ENCODE data around the gene HS3ST3B1. TPM values are rescaled to one million over a fixed set of nuclear protein-coding genes. Genes with fewer than 3 reads are reported as not detected.

The HS3ST3B1 gene
- total RNA-seq, 1 experiment from 2014 or later = 22.3 TPM

DNA sequence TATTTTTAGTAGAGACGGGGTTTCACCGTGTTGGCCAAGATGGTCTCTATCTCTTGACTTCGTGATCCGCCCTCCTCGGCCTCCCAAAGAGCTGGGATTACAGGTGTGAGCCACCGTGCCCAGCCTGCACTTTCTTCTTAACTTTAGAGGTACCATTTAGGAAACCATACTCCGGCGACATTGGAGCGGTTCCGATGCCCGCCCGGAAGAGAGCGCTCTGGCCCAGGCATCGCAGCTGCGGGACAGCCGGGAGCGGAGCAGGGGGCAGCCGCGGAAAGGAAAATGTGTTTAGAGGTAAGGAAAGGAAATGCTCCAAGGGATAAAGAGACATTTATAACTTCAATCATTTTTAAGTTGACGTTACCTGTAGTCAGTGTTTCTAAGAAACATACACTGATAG lies 6.0 kb upstream of the HS3ST3B1 start:
- no peak for DNase-seq (ENCODE audit: low spot score)
- no peak for ATAC-seq
- peaks cover 62% of the 10 kb centered on the region for H3K27me3 Mint-ChIP-seq (ENCODE audit: low read depth)
- no peak overlapping the region for H3K4me3 Mint-ChIP-seq
- no peak for TF ChIP-seq MXD4 (CRISPR knock-in tag; IDR thresholded peaks at IDR 0.05; ENCODE audit: borderline replicate concordance)
- ChIA-PET POLR2A (no interaction called here), CTCF (no interaction called here)
- H3K4me1 Mint-ChIP-seq = peaks cover 33% of the 10 kb centered on the region
- H3K36me3 Mint-ChIP-seq = peaks cover 7% of the 10 kb centered on the region; the same call in 1 of the 2 replicates
- H3K9me3 Mint-ChIP-seq = peaks cover 14% of the 10 kb centered on the region
- H3K27ac Mint-ChIP-seq = no peak overlapping the region

DNA sequence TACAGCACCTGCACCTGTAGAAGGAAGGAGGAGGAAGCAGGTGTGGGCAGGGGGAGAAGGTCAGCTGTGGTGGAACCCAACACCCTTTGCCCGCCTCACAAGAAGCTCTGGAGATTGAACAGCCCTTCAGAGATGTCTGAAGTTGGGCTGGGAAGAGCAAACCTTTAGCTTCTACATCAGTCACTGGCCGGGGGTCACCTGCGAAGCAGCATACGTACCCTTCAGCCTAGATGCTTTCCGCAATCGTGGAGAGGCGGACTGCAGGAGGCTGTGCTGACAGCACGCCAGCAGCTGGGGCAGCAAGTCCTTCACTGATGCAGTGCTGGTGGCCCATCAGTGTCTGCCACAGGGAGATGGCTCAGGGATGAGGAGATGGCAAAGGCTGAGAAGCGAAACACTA lies 5.2 kb upstream of the HS3ST3B1 start:
- no peak for DNase-seq (ENCODE audit: low spot score)
- ChIA-PET POLR2A (no interaction called here), CTCF (interaction anchor here (0.7 to 1.0 kb wide), 2 partner anchors 8 to 230 kb away, joined by 4 to 5 read pairs; no protein-coding TSS in a partner anchor)
- peaks cover 9% of the 10 kb centered on the region for H3K9me3 Mint-ChIP-seq
- no peak overlapping the region; the same call in 1 of the 2 replicates for H3K4me3 Mint-ChIP-seq
- TF ChIP-seq ZNF219 (CRISPR knock-in tag; IDR thresholded peaks at IDR 0.05; ENCODE audit: borderline replicate concordance) = no peak
- TF ChIP-seq NR3C1 (CRISPR knock-in tag; conservative IDR thresholded peaks at IDR 0.05; ENCODE audit: low read depth) = no peak
- TF ChIP-seq NFE2L1 (CRISPR knock-in tag; IDR thresholded peaks at IDR 0.05) = no peak
- TF ChIP-seq, protein P1, sequence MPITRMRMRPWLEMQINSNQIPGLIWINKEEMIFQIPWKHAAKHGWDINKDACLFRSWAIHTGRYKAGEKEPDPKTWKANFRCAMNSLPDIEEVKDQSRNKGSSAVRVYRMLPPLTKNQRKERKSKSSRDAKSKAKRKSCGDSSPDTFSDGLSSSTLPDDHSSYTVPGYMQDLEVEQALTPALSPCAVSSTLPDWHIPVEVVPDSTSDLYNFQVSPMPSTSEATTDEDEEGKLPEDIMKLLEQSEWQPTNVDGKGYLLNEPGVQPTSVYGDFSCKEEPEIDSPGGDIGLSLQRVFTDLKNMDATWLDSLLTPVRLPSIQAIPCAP (CRISPR knock-in tag; IDR thresholded peaks at IDR 0.05) = no peak
- TF ChIP-seq, protein P2, sequence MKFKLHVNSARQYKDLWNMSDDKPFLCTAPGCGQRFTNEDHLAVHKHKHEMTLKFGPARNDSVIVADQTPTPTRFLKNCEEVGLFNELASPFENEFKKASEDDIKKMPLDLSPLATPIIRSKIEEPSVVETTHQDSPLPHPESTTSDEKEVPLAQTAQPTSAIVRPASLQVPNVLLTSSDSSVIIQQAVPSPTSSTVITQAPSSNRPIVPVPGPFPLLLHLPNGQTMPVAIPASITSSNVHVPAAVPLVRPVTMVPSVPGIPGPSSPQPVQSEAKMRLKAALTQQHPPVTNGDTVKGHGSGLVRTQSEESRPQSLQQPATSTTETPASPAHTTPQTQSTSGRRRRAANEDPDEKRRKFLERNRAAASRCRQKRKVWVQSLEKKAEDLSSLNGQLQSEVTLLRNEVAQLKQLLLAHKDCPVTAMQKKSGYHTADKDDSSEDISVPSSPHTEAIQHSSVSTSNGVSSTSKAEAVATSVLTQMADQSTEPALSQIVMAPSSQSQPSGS (CRISPR knock-in tag; IDR thresholded peaks at IDR 0.05; ENCODE audit: borderline replicate concordance, low read depth) = no peak
- TF ChIP-seq NFYB (CRISPR knock-in tag; conservative IDR thresholded peaks at IDR 0.05; ENCODE audit: low read depth) = no peak
- no peak for TF ChIP-seq OVOL2 (CRISPR knock-in tag; IDR thresholded peaks at IDR 0.05; ENCODE audit: borderline replicate concordance)
- TF ChIP-seq, protein P3, sequence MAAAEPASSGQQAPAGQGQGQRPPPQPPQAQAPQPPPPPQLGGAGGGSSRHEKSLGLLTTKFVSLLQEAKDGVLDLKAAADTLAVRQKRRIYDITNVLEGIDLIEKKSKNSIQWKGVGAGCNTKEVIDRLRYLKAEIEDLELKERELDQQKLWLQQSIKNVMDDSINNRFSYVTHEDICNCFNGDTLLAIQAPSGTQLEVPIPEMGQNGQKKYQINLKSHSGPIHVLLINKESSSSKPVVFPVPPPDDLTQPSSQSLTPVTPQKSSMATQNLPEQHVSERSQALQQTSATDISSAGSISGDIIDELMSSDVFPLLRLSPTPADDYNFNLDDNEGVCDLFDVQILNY (CRISPR knock-in tag; IDR thresholded peaks at IDR 0.05) = no peak
- TF ChIP-seq, protein P4, sequence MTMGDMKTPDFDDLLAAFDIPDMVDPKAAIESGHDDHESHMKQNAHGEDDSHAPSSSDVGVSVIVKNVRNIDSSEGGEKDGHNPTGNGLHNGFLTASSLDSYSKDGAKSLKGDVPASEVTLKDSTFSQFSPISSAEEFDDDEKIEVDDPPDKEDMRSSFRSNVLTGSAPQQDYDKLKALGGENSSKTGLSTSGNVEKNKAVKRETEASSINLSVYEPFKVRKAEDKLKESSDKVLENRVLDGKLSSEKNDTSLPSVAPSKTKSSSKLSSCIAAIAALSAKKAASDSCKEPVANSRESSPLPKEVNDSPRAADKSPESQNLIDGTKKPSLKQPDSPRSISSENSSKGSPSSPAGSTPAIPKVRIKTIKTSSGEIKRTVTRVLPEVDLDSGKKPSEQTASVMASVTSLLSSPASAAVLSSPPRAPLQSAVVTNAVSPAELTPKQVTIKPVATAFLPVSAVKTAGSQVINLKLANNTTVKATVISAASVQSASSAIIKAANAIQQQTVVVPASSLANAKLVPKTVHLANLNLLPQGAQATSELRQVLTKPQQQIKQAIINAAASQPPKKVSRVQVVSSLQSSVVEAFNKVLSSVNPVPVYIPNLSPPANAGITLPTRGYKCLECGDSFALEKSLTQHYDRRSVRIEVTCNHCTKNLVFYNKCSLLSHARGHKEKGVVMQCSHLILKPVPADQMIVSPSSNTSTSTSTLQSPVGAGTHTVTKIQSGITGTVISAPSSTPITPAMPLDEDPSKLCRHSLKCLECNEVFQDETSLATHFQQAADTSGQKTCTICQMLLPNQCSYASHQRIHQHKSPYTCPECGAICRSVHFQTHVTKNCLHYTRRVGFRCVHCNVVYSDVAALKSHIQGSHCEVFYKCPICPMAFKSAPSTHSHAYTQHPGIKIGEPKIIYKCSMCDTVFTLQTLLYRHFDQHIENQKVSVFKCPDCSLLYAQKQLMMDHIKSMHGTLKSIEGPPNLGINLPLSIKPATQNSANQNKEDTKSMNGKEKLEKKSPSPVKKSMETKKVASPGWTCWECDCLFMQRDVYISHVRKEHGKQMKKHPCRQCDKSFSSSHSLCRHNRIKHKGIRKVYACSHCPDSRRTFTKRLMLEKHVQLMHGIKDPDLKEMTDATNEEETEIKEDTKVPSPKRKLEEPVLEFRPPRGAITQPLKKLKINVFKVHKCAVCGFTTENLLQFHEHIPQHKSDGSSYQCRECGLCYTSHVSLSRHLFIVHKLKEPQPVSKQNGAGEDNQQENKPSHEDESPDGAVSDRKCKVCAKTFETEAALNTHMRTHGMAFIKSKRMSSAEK (CRISPR knock-in tag; IDR thresholded peaks at IDR 0.05; ENCODE audit: borderline replicate concordance) = no peak
- TF ChIP-seq, protein P5, sequence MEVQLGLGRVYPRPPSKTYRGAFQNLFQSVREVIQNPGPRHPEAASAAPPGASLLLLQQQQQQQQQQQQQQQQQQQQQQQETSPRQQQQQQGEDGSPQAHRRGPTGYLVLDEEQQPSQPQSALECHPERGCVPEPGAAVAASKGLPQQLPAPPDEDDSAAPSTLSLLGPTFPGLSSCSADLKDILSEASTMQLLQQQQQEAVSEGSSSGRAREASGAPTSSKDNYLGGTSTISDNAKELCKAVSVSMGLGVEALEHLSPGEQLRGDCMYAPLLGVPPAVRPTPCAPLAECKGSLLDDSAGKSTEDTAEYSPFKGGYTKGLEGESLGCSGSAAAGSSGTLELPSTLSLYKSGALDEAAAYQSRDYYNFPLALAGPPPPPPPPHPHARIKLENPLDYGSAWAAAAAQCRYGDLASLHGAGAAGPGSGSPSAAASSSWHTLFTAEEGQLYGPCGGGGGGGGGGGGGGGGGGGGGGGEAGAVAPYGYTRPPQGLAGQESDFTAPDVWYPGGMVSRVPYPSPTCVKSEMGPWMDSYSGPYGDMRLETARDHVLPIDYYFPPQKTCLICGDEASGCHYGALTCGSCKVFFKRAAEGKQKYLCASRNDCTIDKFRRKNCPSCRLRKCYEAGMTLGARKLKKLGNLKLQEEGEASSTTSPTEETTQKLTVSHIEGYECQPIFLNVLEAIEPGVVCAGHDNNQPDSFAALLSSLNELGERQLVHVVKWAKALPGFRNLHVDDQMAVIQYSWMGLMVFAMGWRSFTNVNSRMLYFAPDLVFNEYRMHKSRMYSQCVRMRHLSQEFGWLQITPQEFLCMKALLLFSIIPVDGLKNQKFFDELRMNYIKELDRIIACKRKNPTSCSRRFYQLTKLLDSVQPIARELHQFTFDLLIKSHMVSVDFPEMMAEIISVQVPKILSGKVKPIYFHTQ (CRISPR knock-in tag; IDR thresholded peaks at IDR 0.05) = no peak
- no peak for TF ChIP-seq TCF7 (CRISPR knock-in tag; IDR thresholded peaks at IDR 0.05; ENCODE audit: low read depth)
- TF ChIP-seq, protein P6, sequence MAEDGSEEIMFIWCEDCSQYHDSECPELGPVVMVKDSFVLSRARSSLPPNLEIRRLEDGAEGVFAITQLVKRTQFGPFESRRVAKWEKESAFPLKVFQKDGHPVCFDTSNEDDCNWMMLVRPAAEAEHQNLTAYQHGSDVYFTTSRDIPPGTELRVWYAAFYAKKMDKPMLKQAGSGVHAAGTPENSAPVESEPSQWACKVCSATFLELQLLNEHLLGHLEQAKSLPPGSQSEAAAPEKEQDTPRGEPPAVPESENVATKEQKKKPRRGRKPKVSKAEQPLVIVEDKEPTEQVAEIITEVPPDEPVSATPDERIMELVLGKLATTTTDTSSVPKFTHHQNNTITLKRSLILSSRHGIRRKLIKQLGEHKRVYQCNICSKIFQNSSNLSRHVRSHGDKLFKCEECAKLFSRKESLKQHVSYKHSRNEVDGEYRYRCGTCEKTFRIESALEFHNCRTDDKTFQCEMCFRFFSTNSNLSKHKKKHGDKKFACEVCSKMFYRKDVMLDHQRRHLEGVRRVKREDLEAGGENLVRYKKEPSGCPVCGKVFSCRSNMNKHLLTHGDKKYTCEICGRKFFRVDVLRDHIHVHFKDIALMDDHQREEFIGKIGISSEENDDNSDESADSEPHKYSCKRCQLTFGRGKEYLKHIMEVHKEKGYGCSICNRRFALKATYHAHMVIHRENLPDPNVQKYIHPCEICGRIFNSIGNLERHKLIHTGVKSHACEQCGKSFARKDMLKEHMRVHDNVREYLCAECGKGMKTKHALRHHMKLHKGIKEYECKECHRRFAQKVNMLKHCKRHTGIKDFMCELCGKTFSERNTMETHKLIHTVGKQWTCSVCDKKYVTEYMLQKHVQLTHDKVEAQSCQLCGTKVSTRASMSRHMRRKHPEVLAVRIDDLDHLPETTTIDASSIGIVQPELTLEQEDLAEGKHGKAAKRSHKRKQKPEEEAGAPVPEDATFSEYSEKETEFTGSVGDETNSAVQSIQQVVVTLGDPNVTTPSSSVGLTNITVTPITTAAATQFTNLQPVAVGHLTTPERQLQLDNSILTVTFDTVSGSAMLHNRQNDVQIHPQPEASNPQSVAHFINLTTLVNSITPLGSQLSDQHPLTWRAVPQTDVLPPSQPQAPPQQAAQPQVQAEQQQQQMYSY (CRISPR knock-in tag; IDR thresholded peaks at IDR 0.05) = no peak
- no peak for TF ChIP-seq ZBTB21 (CRISPR knock-in tag; IDR thresholded peaks at IDR 0.05; ENCODE audit: borderline replicate concordance)
- TF ChIP-seq SMAD4 (CRISPR knock-in tag; IDR thresholded peaks at IDR 0.05) = no peak
- H3K27me3 Mint-ChIP-seq (ENCODE audit: low read depth) = peaks cover 70% of the 10 kb centered on the region
- peaks cover 2% of the 10 kb centered on the region; the same call in 1 of the 2 replicates for H3K36me3 Mint-ChIP-seq
- H3K27ac Mint-ChIP-seq = no peak overlapping the region
- ATAC-seq = no peak
- H3K4me1 Mint-ChIP-seq = peaks cover 41% of the 10 kb centered on the region

All from WTC11 (cell line).